Endodermal cell (in vitro differentiated cells): ENCODE results near the gene SLAMF6. TPM values are rescaled to one million over a fixed set of nuclear protein-coding genes. Genes with fewer than 3 reads are reported as not detected.
A peak's percentile ranks its signal among the peaks of the same experiment; 100 is the strongest.

Source experiments
- DNase-seq: peaks from one replicate; pipeline ENCODE4 v3.0.0-alpha.2; 2017
- H3K27ac ChIP-seq: 2 replicates; pipeline ENCODE4 v1.5.1; 2013; ENCODE audit warnings: mild to moderate bottlenecking, low read depth, low read length, moderate library complexity
- H3K27me3 ChIP-seq: 2 replicates; pipeline ENCODE4 v1.6.1; 2013; ENCODE audit warnings: mild to moderate bottlenecking, low read length, moderate library complexity; ENCODE audit not compliant: insufficient read depth, control insufficient read depth, poor library complexity, severe bottlenecking
- H3K36me3 ChIP-seq: 2 replicates; pipeline ENCODE4 v1.7.0; 2013; ENCODE audit warnings: mild to moderate bottlenecking, low read length, moderate library complexity; ENCODE audit not compliant: control insufficient read depth, insufficient read depth
- H3K4me1 ChIP-seq: one replicate; pipeline ENCODE4 v1.7.0; 2013; ENCODE audit warnings: low read length; ENCODE audit not compliant: control insufficient read depth, insufficient read depth
- H3K4me3 ChIP-seq: 2 replicates; pipeline ENCODE4 v1.5.1; 2013; ENCODE audit warnings: mild to moderate bottlenecking, low read length, moderate library complexity
- H3K9ac ChIP-seq: 2 replicates; pipeline ENCODE4 v1.6.1; 2013; ENCODE audit warnings: mild to moderate bottlenecking, low read length, moderate library complexity; ENCODE audit not compliant: poor library complexity, severe bottlenecking; ENCODE audit errors: extremely low read depth
- H3K9me3 ChIP-seq: 2 replicates; pipeline ENCODE4 v1.6.1; 2013; ENCODE audit warnings: mild to moderate bottlenecking, low read length, moderate library complexity; ENCODE audit not compliant: control insufficient read depth
- H3K27ac Mint-ChIP-seq: 2 replicates; pipeline ENCODE4 v1.8.0; 2020; ENCODE audit warnings: mixed read lengths
- H3K27me3 Mint-ChIP-seq: 2 replicates; pipeline ENCODE4 v1.8.0; 2021; ENCODE audit warnings: mild to moderate bottlenecking, mixed read lengths; ENCODE audit not compliant: insufficient read depth
- H3K36me3 Mint-ChIP-seq: 2 replicates; pipeline ENCODE4 v1.8.0; 2020; ENCODE audit warnings: low read depth, mixed read lengths
- H3K4me1 Mint-ChIP-seq: 2 replicates; pipeline ENCODE4 v1.8.0; 2020; ENCODE audit warnings: mixed read lengths
- H3K4me3 Mint-ChIP-seq: 2 replicates; pipeline ENCODE4 v1.8.0; 2020; ENCODE audit warnings: mild to moderate bottlenecking, moderate library complexity, mixed read lengths
- H3K9me3 Mint-ChIP-seq: 2 replicates; pipeline ENCODE4 v1.8.0; 2020; ENCODE audit warnings: mild to moderate bottlenecking, mixed read lengths
- CTCF ChIP-seq: fragments of 200-600 bp; sonication (generic); conservative IDR thresholded peaks from 2 replicates; pipeline ENCODE4 v1.5.0; 2021; ENCODE audit warnings: antibody characterized with exemption, mild to moderate bottlenecking
- WGBS, 2 experiments: methylation state at CpG; one replicate each; pipeline versions ENCODE4 v1.1.5 to v1.1.7; 2013; ENCODE audit warnings: missing lambda C conversion rate in 2 of 2, mixed read lengths in 1 of 2; ENCODE audit not compliant: insufficient coverage in 1 of 2, insufficient read length in 1 of 2; 5-methylcytosine and 5-hydroxymethylcytosine counted together
- total RNA-seq, 2 donors: library from RNA; stranded (reverse); fragmentation: NEBNext Ultra II Directional in 1 of 2; extraction: Animal tissue kit (Norgen Biotek cat#: 25700) in 1 of 2; gene quantifications; 2 replicates in 1 of 2; 3 replicates in 1 of 2; pipeline ENCODE4 v1.2.1, GENCODE V29; 2021

SLAMF6 gene
- total RNA-seq, 2 donors from 2014 or later: not detected

- no peak for DNase-seq
- Mint-ChIP-seq H3K4me3 (no peak overlapping the region), H3K36me3 (no peaks in the 10 kb centered on the region), H3K4me1 (no peaks in the 10 kb centered on the region), H3K27me3 (no peaks in the 10 kb centered on the region), H3K9me3 (peaks cover 2% of the 10 kb centered on the region), H3K27ac (peak overlapping the region; percentile 14)
- no peak for TF ChIP-seq CTCF
- Histone ChIP-seq H3K27me3 (no peaks in the 10 kb centered on the region), H3K27ac (no peak overlapping the region), H3K4me3 (no peak overlapping the region), H3K4me1 (no peaks in the 10 kb centered on the region), H3K36me3 (no peaks in the 10 kb centered on the region), H3K9me3 (peaks cover 9% of the 10 kb centered on the region), H3K9ac (no peak overlapping the region)
- 92 to 96% methylated on average over 2 to 4 of the region's 4 CpGs for WGBS, 2 experiments
Measured at GRCh38 chr1:160438317-160438918, 84.6 kb downstream of the SLAMF6 start.

GRCh38 chr1:160437432-160438316 lies 85.4 kb downstream of the SLAMF6 start:
- Histone ChIP-seq H3K4me3 (no peak overlapping the region), H3K9ac (no peak overlapping the region), H3K4me1 (no peaks in the 10 kb centered on the region), H3K9me3 (peaks cover 9% of the 10 kb centered on the region), H3K36me3 (no peaks in the 10 kb centered on the region), H3K27ac (no peak overlapping the region), H3K27me3 (no peaks in the 10 kb centered on the region)
- Mint-ChIP-seq H3K36me3 (no peaks in the 10 kb centered on the region), H3K4me1 (no peaks in the 10 kb centered on the region), H3K9me3 (no peaks in the 10 kb centered on the region), H3K4me3 (no peak overlapping the region), H3K27me3 (no peaks in the 10 kb centered on the region), H3K27ac (no peak overlapping the region)
- WGBS, 2 experiments: 95 to 100% methylated on average over 3 to 4 of the region's 4 CpGs
- TF ChIP-seq CTCF: no peak
- no peak for DNase-seq

- H3K27ac ChIP-seq: no peak overlapping the region
- H3K9me3 Mint-ChIP-seq: no peaks in the 10 kb centered on the region
- H3K36me3 Mint-ChIP-seq: no peaks in the 10 kb centered on the region
- DNase-seq: no peak
- TF ChIP-seq CTCF: no peak
- peaks cover 9% of the 10 kb centered on the region for H3K9me3 ChIP-seq
- H3K27me3 ChIP-seq: no peaks in the 10 kb centered on the region
- no peak overlapping the region for H3K4me3 ChIP-seq
- H3K4me1 ChIP-seq: no peaks in the 10 kb centered on the region
- H3K27ac Mint-ChIP-seq: no peak overlapping the region
- no peak overlapping the region for H3K9ac ChIP-seq
- WGBS, 2 experiments: 100% methylated on average over 1 to 2 of the region's 2 CpGs
- no peaks in the 10 kb centered on the region for H3K4me1 Mint-ChIP-seq
- H3K4me3 Mint-ChIP-seq: no peak overlapping the region
- no peaks in the 10 kb centered on the region for H3K36me3 ChIP-seq
- H3K27me3 Mint-ChIP-seq: no peaks in the 10 kb centered on the region
Measured at GRCh38 chr1:160436966-160437365, 86.1 kb downstream of the SLAMF6 start.

Other genes with a start within 250 kb of the SLAMF6 start
- gene PEX19, start 238.1 kb downstream of the SLAMF6 start, total RNA-seq: 100 to 1,000 TPM in 1 of 2 donors, 10 to 100 TPM in 1; 94.7 to 102 TPM
- 100 to 1,000 TPM; 159 to 174 TPM for gene COPA, start 180.0 kb downstream of the SLAMF6 start, total RNA-seq
- gene NCSTN, start 179.9 kb downstream of the SLAMF6 start, total RNA-seq: 100 to 1,000 TPM; 103 to 107 TPM
- gene NHLH1, start 156.2 kb downstream of the SLAMF6 start, total RNA-seq: under 1 TPM; 0.31 to 0.57 TPM
- 10 to 100 TPM; 62.5 to 67.5 TPM for gene VANGL2, start 122.7 kb downstream of the SLAMF6 start, total RNA-seq
- not detected for gene CD84, start 56.2 kb upstream of the SLAMF6 start, total RNA-seq
- gene SLAMF1, start 123.8 kb upstream of the SLAMF6 start, total RNA-seq: not detected
- 1 to 10 TPM in 1 of 2 donors, under 1 TPM in 1; 0.55 to 1.1 TPM for gene CD48, start 188.6 kb upstream of the SLAMF6 start, total RNA-seq
- gene SLAMF7, start 216.0 kb upstream of the SLAMF6 start, total RNA-seq: not detected